CD4-positive, alpha-beta T cell (primary cell): ENCODE results near the gene FMNL1. TPM values are rescaled to one million over a fixed set of nuclear protein-coding genes. Genes with fewer than 3 reads are reported as not detected.

Experiments used
- ATAC-seq: fragments of 200-7000 bp; cut with Tn5 transposase; one replicate; pipeline ENCODE4 v1.10.0; 2022; ENCODE audit warnings: mild to moderate bottlenecking; ENCODE audit not compliant: poor library complexity
- CTCF ChIA-PET: fragments of 350-600 bp; sonication (Branson Sonifier 250); formaldehyde crosslinking; loops from one replicate; lab custom pipeline; 2021; ENCODE audit warnings: antibody characterized with exemption, inconsistent platforms; lab: Charles Lee
- POLR2A ChIA-PET: fragments of 350-600 bp; sonication (Branson Sonifier 250); formaldehyde crosslinking; loops from one replicate; lab custom pipeline; 2021; ENCODE audit warnings: antibody characterized with exemption, inconsistent platforms; lab: Charles Lee
- DNase-seq, 14 experiments: peaks; one replicate each; pipeline ENCODE4 v3.0.0-alpha.2; 2013 to 2020; ENCODE audit warnings: mixed read lengths in 2 of 14
- H3K27ac ChIP-seq, 2 donors: one replicate each; pipeline versions ENCODE4 v1.5.1 to v1.7.0; 2013; ENCODE audit warnings: low read length in 2 of 2, low read depth in 1 of 2, mild to moderate bottlenecking in 1 of 2
- H3K27me3 ChIP-seq, 2 experiments: 1 replicate in 1 of 2; 2 replicates in 1 of 2; pipeline versions ENCODE4 v1.6.1 to v1.7.0; 2013; ENCODE audit warnings: low read length in 2 of 2, control low read depth in 1 of 2, mild to moderate bottlenecking in 1 of 2, moderate library complexity in 1 of 2; ENCODE audit not compliant: insufficient read depth in 2 of 2, control insufficient read depth in 1 of 2
- H3K36me3 ChIP-seq: one replicate; pipeline ENCODE4 v1.6.1; 2013; ENCODE audit warnings: low read length, control low read depth; ENCODE audit not compliant: insufficient read depth
- H3K4me1 ChIP-seq: one replicate; pipeline ENCODE4 v1.6.1; 2013; ENCODE audit warnings: low read length, control low read depth; ENCODE audit not compliant: insufficient read depth
- H3K4me3 ChIP-seq: one replicate; pipeline ENCODE4 v1.5.1; 2013; ENCODE audit warnings: mild to moderate bottlenecking, low read length, moderate library complexity
- H3K9me3 ChIP-seq, 2 experiments: 1 replicate in 1 of 2; 2 replicates in 1 of 2; pipeline versions ENCODE4 v1.6.1 to v1.7.0; 2013; ENCODE audit warnings: low read length in 2 of 2, mild to moderate bottlenecking in 2 of 2, control low read depth in 1 of 2, moderate library complexity in 1 of 2; ENCODE audit not compliant: control insufficient read depth in 1 of 2, insufficient read depth in 1 of 2
- H3K27ac Mint-ChIP-seq: one replicate; pipeline ENCODE4 v1.8.0; 2020; ENCODE audit warnings: mixed read lengths
- H3K27me3 Mint-ChIP-seq: one replicate; pipeline ENCODE4 v1.8.0; 2021; ENCODE audit warnings: mixed read lengths
- H3K36me3 Mint-ChIP-seq: one replicate; pipeline ENCODE4 v1.8.0; 2021; ENCODE audit warnings: low read depth, mixed read lengths
- H3K4me1 Mint-ChIP-seq: one replicate; pipeline ENCODE4 v1.8.0; 2021; ENCODE audit warnings: low read depth, mixed read lengths
- H3K4me3 Mint-ChIP-seq: one replicate; pipeline ENCODE4 v1.8.0; 2020; ENCODE audit warnings: mild to moderate bottlenecking, mixed read lengths
- H3K9me3 Mint-ChIP-seq: one replicate; pipeline ENCODE4 v1.8.0; 2020; ENCODE audit warnings: mixed read lengths
- CTCF ChIP-seq: fragments of 200-600 bp; IDR thresholded peaks from one replicate; pipeline ENCODE4 v1.8.0; 2022; ENCODE audit warnings: antibody characterized with exemption, mild to moderate bottlenecking
- intact Hi-C, 2 experiments: fragments of 100-400 bp; cut with DNase I in 1 of 2; cut with micrococcal nuclease in 1 of 2; formaldehyde crosslinking; loops; one replicate each; pipeline versions ENCODE4 v1.15.1 to v1.9.0; 2023 to 2025; cut with DNase I, micrococcal nuclease
- total RNA-seq, 174 experiments: library from RNA in 2 of 174; stranded (reverse) in 2 of 174; gene quantifications; one replicate each; pipeline ENCODE4 v1.2.3 and lab custom pipeline; 2021 to 2026

FMNL1 gene
- total RNA-seq, 2 experiments from 2014 or later, result 378 to 387 TPM

GRCh38 chr17:45261577-45262515 is 40.2 kb downstream of the FMNL1 start, which contains the start of gene SPATA32:
SPATA32 (minus strand) TSS chr17:45262094; CDS start chr17:45262016, 78 bp downstream.
- DNase-seq (peak; percentile 38 to 80 (median 66)), ATAC-seq (peak; percentile 88)
- Mint-ChIP-seq H3K27me3 (no peaks in the 10 kb centered on the region), H3K4me1 (peaks cover 40% of the 10 kb centered on the region), H3K9me3 (no peaks in the 10 kb centered on the region), H3K4me3 (peak within 1 kb of the TSS; percentile 89), H3K36me3 (peaks cover 30% of the 10 kb centered on the region), H3K27ac (peak within 1 kb of the TSS; percentile 84)
- intact Hi-C loops, result loop anchor here (1.0 to 5.0 kb wide), 2 partner anchors 27 to 35 kb away; no protein-coding TSS in a partner anchor
- peaks cover 33% of the 10 kb centered on the region for H3K36me3 ChIP-seq
- POLR2A ChIA-PET, result interaction anchor here (1.1 to 6.5 kb wide), 5 partner anchors 13 to 36 kb away, joined by 3 to 59 read pairs (median 5); no protein-coding TSS in a partner anchor
- CTCF ChIA-PET, result interaction anchor here (0.6 to 3.2 kb wide), 5 partner anchors 15 to 65 kb away, joined by 3 to 10 read pairs (median 5); no protein-coding TSS in a partner anchor
- no peaks in the 10 kb centered on the region for H3K9me3 ChIP-seq
- H3K27me3 ChIP-seq, result no peaks in the 10 kb centered on the region
- H3K27ac ChIP-seq, result peak within 1 kb of the TSS; percentile 65
- no peak for TF ChIP-seq CTCF
- H3K4me1 ChIP-seq, result peaks cover 37% of the 10 kb centered on the region
- peak within 1 kb of the TSS; percentile 75 for H3K4me3 ChIP-seq

GRCh38 chr17:45262516-45263476 is 41.1 kb downstream of the FMNL1 start:
- intact Hi-C loops, result loop anchor here (1.0 to 5.0 kb wide), 2 partner anchors 12 to 35 kb away; no protein-coding TSS in a partner anchor
- Histone ChIP-seq H3K4me3 (peak overlapping the region; percentile 75), H3K36me3 (peaks cover 43% of the 10 kb centered on the region), H3K9me3 (no peaks in the 10 kb centered on the region), H3K4me1 (peaks cover 32% of the 10 kb centered on the region), H3K27me3 (no peaks in the 10 kb centered on the region), H3K27ac (peak overlapping the region; percentile 65)
- peaks cover 31% of the 10 kb centered on the region for H3K4me1 Mint-ChIP-seq
- no peaks in the 10 kb centered on the region for H3K9me3 Mint-ChIP-seq
- H3K27me3 Mint-ChIP-seq, result no peaks in the 10 kb centered on the region
- peaks cover 40% of the 10 kb centered on the region for H3K36me3 Mint-ChIP-seq
- H3K27ac Mint-ChIP-seq, result peak overlapping the region; percentile 84
- CTCF ChIA-PET, result interaction anchor here (1.4 to 1.9 kb wide), 3 partner anchors 9 to 44 kb away, joined by 5 to 6 read pairs (median 5); no protein-coding TSS in a partner anchor
- H3K4me3 Mint-ChIP-seq, result peak overlapping the region; percentile 89
- DNase-seq (no peak), ATAC-seq (peak; percentile 15)
- TF ChIP-seq CTCF, result no peak
- POLR2A ChIA-PET, result interaction anchor here (1.1 to 3.3 kb wide), 4 partner anchors 15 to 37 kb away, joined by 3 to 23 read pairs (median 4); no protein-coding TSS in a partner anchor
